H1 (cell line): ENCODE measurements around the gene MIER3. TPM values are rescaled to one million over a fixed set of nuclear protein-coding genes. Genes with fewer than 3 reads are reported as not detected.

ENCODE experiments used
- CTCF ChIA-PET: fragments of 300-600 bp; sonication (Branson Sonifier 250); formaldehyde crosslinking; loops from one replicate; lab custom pipeline; 2021; ENCODE audit not compliant: partially characterized antibody; lab: Charles Lee
- POLR2A ChIA-PET: fragments of 300-600 bp; sonication (Branson Sonifier 250); formaldehyde crosslinking; loops from one replicate; lab custom pipeline; 2021; ENCODE audit warnings: inconsistent platforms; ENCODE audit not compliant: partially characterized antibody; lab: Charles Lee
- DNase-seq, 2 experiments: peaks; one replicate each; pipeline versions ENCODE4 v3.0.0 to v3.0.0-alpha.2; 2010 to 2022; ENCODE audit warnings: low spot score in 2 of 2, low read depth in 1 of 2, mixed read lengths in 1 of 2
- FAIRE-seq: peaks from 2 replicates; lab custom pipeline; 2011; peaks lifted over from hg19 to GRCh38; lab: Jason Lieb, UNC
- H2AFZ ChIP-seq: 2 replicates; pipeline ENCODE4 v1.8.1; 2012; ENCODE audit warnings: low read length, inconsistent platforms
- H2AK5ac ChIP-seq: 2 replicates; pipeline ENCODE4 v1.6.1; 2013; ENCODE audit warnings: low read depth, low read length
- H2BK120ac ChIP-seq: replicated peaks from 2 replicates; pipeline ENCODE3; 2013; ENCODE audit warnings: low read depth, low read length, inconsistent platforms
- H2BK12ac ChIP-seq: 2 replicates; pipeline ENCODE4 v1.6.1; 2013; ENCODE audit warnings: low read depth, low read length
- H2BK15ac ChIP-seq: 2 replicates; pipeline ENCODE4 v1.6.1; 2013; ENCODE audit warnings: low read length
- H2BK20ac ChIP-seq: 2 replicates; pipeline ENCODE4 v1.6.1; 2013; ENCODE audit warnings: low read length
- H2BK5ac ChIP-seq: 2 replicates; pipeline ENCODE4 v1.6.1; 2013; ENCODE audit warnings: low read depth, low read length
- H3K14ac ChIP-seq: 2 replicates; pipeline ENCODE4 v1.6.1; 2013; ENCODE audit warnings: inconsistent platforms; ENCODE audit not compliant: insufficient read length
- H3K18ac ChIP-seq: 2 replicates; pipeline ENCODE4 v1.6.1; 2013; ENCODE audit warnings: low read length; ENCODE audit errors: extremely low read depth
- H3K23ac ChIP-seq: 2 replicates; pipeline ENCODE4 v1.6.1; 2013; ENCODE audit warnings: inconsistent platforms; ENCODE audit not compliant: insufficient read length
- H3K23me2 ChIP-seq: 2 replicates; pipeline ENCODE4 v1.6.1; 2013; ENCODE audit warnings: low read depth, low read length
- H3K27ac ChIP-seq: 2 replicates; pipeline ENCODE4 v1.6.1; 2011; ENCODE audit warnings: low read depth, low read length, inconsistent platforms
- H3K27me3 ChIP-seq, 4 experiments: replicated peaks in 1 of 4; 1 replicate in 1 of 4; 2 replicates in 3 of 4; pipeline versions ENCODE4 v1.6.1 to v1.8.1; 2011 to 2013; ENCODE audit warnings: low read length in 3 of 4, mild to moderate bottlenecking in 3 of 4, inconsistent platforms in 2 of 4, mixed read lengths in 2 of 4, moderate library complexity in 1 of 4; ENCODE audit not compliant: control insufficient read depth in 3 of 4, insufficient read depth in 3 of 4; ENCODE audit errors: extremely low read depth in 1 of 4
- H3K36me3 ChIP-seq, 4 experiments: 2 replicates each; pipeline versions ENCODE4 v1.6.1 to v1.8.1; 2011 to 2013; ENCODE audit warnings: mild to moderate bottlenecking in 4 of 4, low read length in 3 of 4, moderate library complexity in 2 of 4, control low read depth in 1 of 4, inconsistent platforms in 1 of 4; ENCODE audit not compliant: insufficient read depth in 4 of 4, control insufficient read depth in 2 of 4
- H3K4ac ChIP-seq: replicated peaks from 2 replicates; pipeline ENCODE3; 2013; ENCODE audit warnings: low read length, low read depth, mixed read lengths, inconsistent platforms; ENCODE audit not compliant: insufficient read length
- H3K4me1 ChIP-seq, 4 experiments: replicated peaks in 1 of 4; 1 replicate in 1 of 4; 2 replicates in 3 of 4; pipeline versions ENCODE4 v1.6.1 to v1.8.1; 2011 to 2013; ENCODE audit warnings: low read length in 3 of 4, inconsistent platforms in 2 of 4, mixed read lengths in 1 of 4; ENCODE audit not compliant: insufficient read depth in 4 of 4, control insufficient read depth in 3 of 4
- H3K4me2 ChIP-seq, 2 experiments: 2 replicates each; pipeline versions ENCODE4 v1.6.1 to v1.8.1; 2011 to 2013; ENCODE audit warnings: low read depth in 2 of 2, low read length in 2 of 2, control low read depth in 1 of 2, inconsistent platforms in 1 of 2, mild to moderate bottlenecking in 1 of 2; ENCODE audit not compliant: insufficient read depth in 1 of 2
- H3K4me3 ChIP-seq, 4 experiments: fragments of 200-600, 300-600 bp in 1 of 4; sonication (generic), shearing (Covaris generic), sonication (Bioruptor Twin) in 1 of 4; 2 replicates each; pipeline versions ENCODE4 v1.5.1 to v1.8.1; 2011 to 2016; ENCODE audit warnings: low read length in 4 of 4, low read depth in 3 of 4, control low read depth in 2 of 4, inconsistent platforms in 2 of 4, mild to moderate bottlenecking in 2 of 4, mixed read lengths in 1 of 4, moderate library complexity in 1 of 4; ENCODE audit not compliant: insufficient read depth in 2 of 4; ENCODE audit errors: extremely low read depth in 1 of 4
- H3K56ac ChIP-seq: replicated peaks from 2 replicates; pipeline ENCODE3; 2013; ENCODE audit warnings: low read depth, mild to moderate bottlenecking, mixed read lengths, low read length, inconsistent platforms; ENCODE audit not compliant: insufficient read length
- H3K79me1 ChIP-seq: 2 replicates; pipeline ENCODE4 v1.6.1; 2013; ENCODE audit warnings: low read depth, low read length, control low read depth
- H3K79me2 ChIP-seq, 2 experiments: 2 replicates each; pipeline versions ENCODE4 v1.6.1 to v1.8.1; 2012 to 2013; ENCODE audit warnings: low read length in 2 of 2, mild to moderate bottlenecking in 2 of 2, inconsistent platforms in 1 of 2; ENCODE audit not compliant: insufficient read depth in 2 of 2, control insufficient read depth in 1 of 2
- H3K9ac ChIP-seq, 4 experiments: replicated peaks in 1 of 4; 1 replicate in 1 of 4; 2 replicates in 3 of 4; pipeline versions ENCODE4 v1.6.1 to v1.8.1; 2011 to 2013; ENCODE audit warnings: low read depth in 3 of 4, low read length in 3 of 4, control low read depth in 2 of 4, mild to moderate bottlenecking in 2 of 4, moderate library complexity in 2 of 4, inconsistent platforms in 1 of 4; ENCODE audit errors: extremely low read depth in 1 of 4
- H3K9me3 ChIP-seq, 2 experiments: 2 replicates each; pipeline versions ENCODE4 v1.6.1 to v1.8.1; 2012 to 2013; ENCODE audit warnings: mild to moderate bottlenecking in 2 of 2, moderate library complexity in 2 of 2, control low read depth in 1 of 2, inconsistent platforms in 1 of 2, low read depth in 1 of 2, low read length in 1 of 2, mixed read lengths in 1 of 2; ENCODE audit not compliant: insufficient read depth in 2 of 2
- H4K20me1 ChIP-seq, 2 experiments: replicated peaks in 1 of 2; 2 replicates each; pipeline versions ENCODE3 to v1.8.1; 2011 to 2013; ENCODE audit warnings: inconsistent platforms in 2 of 2, low read length in 2 of 2, mild to moderate bottlenecking in 1 of 2; ENCODE audit not compliant: insufficient read depth in 2 of 2, control insufficient read depth in 1 of 2
- H4K5ac ChIP-seq: 2 replicates; pipeline ENCODE4 v1.6.1; 2013; ENCODE audit warnings: low read length, low read depth, mixed read lengths, inconsistent platforms; ENCODE audit not compliant: insufficient read length
- H4K8ac ChIP-seq: 2 replicates; pipeline ENCODE4 v1.8.0; 2013; ENCODE audit warnings: mild to moderate bottlenecking, moderate library complexity, low read length, inconsistent platforms; ENCODE audit not compliant: insufficient read depth; ENCODE audit errors: extremely low read depth
- H4K91ac ChIP-seq: replicated peaks from 2 replicates; pipeline ENCODE3; 2013; ENCODE audit warnings: low read length, mixed read lengths, inconsistent platforms; ENCODE audit not compliant: insufficient read length
- RAD21 ChIP-seq, 2 experiments: IDR thresholded peaks in 1 of 2; conservative IDR thresholded peaks in 1 of 2; 2 replicates each; pipeline ENCODE4 v1.6.1; 2011; ENCODE audit warnings: low read depth in 2 of 2, low read length in 2 of 2, improper control_type of control experiment in 1 of 2, inconsistent platforms in 1 of 2, mild to moderate bottlenecking in 1 of 2, moderate library complexity in 1 of 2
- SAP30 ChIP-seq: fragments of 300-600 bp; sonication (generic); IDR thresholded peaks from 2 replicates; pipeline ENCODE4 v1.7.1; 2012; ENCODE audit warnings: low read length, moderate library complexity, mild to moderate bottlenecking, inconsistent platforms; ENCODE audit not compliant: insufficient read depth, insufficient replicate concordance
- SRF ChIP-seq: IDR thresholded peaks from 2 replicates; pipeline ENCODE4 v1.6.1; 2011; ENCODE audit warnings: mild to moderate bottlenecking, low read depth, low read length, moderate library complexity
- TAF1 ChIP-seq: IDR thresholded peaks from 2 replicates; pipeline ENCODE4 v1.6.1; 2011; ENCODE audit warnings: mild to moderate bottlenecking, low read depth, low read length
- TAF7 ChIP-seq: optimal IDR thresholded peaks from 2 replicates; pipeline ENCODE3; 2011; ENCODE audit warnings: low read depth, mild to moderate bottlenecking, inconsistent platforms, low read length, moderate library complexity, borderline replicate concordance
- YY1 ChIP-seq: IDR thresholded peaks from 2 replicates; pipeline ENCODE4 v1.6.1; 2011; ENCODE audit warnings: low read depth, mild to moderate bottlenecking, low read length
- WGBS, 2 experiments: shearing (Covaris generic) in 1 of 2; methylation state at CpG; one replicate each; pipeline versions ENCODE4 v1.1.6 to v1.1.7; 2013 to 2015; ENCODE audit warnings: low lambda C conversion rate in 2 of 2, mixed read lengths in 2 of 2, inconsistent platforms in 1 of 2, low coverage in 1 of 2, missing lambda C conversion rate in 1 of 2; ENCODE audit not compliant: insufficient replicate concordance in 2 of 2, insufficient coverage in 1 of 2, insufficient read length in 1 of 2; ENCODE audit errors: extremely low coverage in 1 of 2, missing lambda C conversion rate in 1 of 2; 5-methylcytosine and 5-hydroxymethylcytosine counted together
- polyA plus RNA-seq, 7 experiments: library from polyadenylated mRNA; depleted of rRNA in 3 of 7; stranded (reverse) in 5 of 7; unstranded in 2 of 7; fragments of >200 nt in 5 of 7; fragments of 200-250 nt in 2 of 7; gene quantifications; 1 replicate in 5 of 7; 2 replicates in 1 of 7; 4 replicates in 1 of 7; pipeline versions ENCODE4 v1.2.1 to v1.2.3, GENCODE V29; 2011 to 2013; ENCODE audit warnings: missing spikeins in 2 of 7, mixed read lengths in 2 of 7
- total RNA-seq: library from RNA; stranded (reverse); fragmentation: NEBNext Ultra II Directional; extraction: Animal tissue kit (Norgen Biotek cat#: 25700); gene quantifications from 2 replicates; pipeline ENCODE4 v1.2.1, GENCODE V29; 2021

The MIER3 gene
- total and polyA plus RNA-seq, 2 of the 8 experiments (the other 6 are each of a cell fraction or from before 2014, with no cell fraction given) = 9.6 to 33.3 TPM

DNA sequence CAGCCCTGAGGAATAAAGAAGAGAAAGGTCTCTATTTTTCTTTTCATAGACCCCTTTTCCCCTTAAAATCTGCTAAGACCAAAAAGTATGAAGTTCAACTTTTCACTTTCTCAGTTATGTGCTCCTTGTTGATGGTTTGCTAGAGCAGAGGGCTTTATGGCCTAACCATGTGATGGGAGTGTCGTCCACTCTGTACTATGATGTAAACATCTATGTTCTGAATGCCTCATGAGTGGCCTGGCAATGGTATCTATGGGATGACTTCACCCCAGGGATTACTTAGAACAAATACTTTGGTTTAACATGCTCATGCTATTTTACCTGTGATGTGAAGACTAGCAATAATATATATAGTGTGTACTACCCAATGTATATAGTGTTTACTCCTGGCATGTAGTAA is 43.7 kb upstream of the MIER3 start:
- CTCF ChIA-PET = interaction anchor here (1.0 to 2.3 kb wide), 12 partner anchors 8 to 141 kb away, joined by 3 to 19 read pairs (median 6); no protein-coding TSS in a partner anchor
- no peak for DNase-seq
- Histone ChIP-seq H3K9me3 (no peaks in the 10 kb centered on the region), H2BK15ac (no peak overlapping the region), H4K20me1 (no peaks in the 10 kb centered on the region), H2BK20ac (no peak overlapping the region), H2AFZ (no peak overlapping the region), H3K4me3 (no peak overlapping the region), H3K56ac (no peak overlapping the region), H2BK12ac (no peak overlapping the region), H3K4ac (no peak overlapping the region), H3K18ac (no peak overlapping the region), H3K27me3 (no peaks in the 10 kb centered on the region), H3K79me2 (no peaks in the 10 kb centered on the region), H2AK5ac (no peak overlapping the region), H4K8ac (no peak overlapping the region), H2BK5ac (no peak overlapping the region), H3K4me1 (no peaks in the 10 kb centered on the region), H4K91ac (no peak overlapping the region), H3K4me2 (no peak overlapping the region), H3K9ac (no peak overlapping the region), H3K23ac (no peak overlapping the region), H2BK120ac (no peak overlapping the region), H3K27ac (no peak overlapping the region), H3K36me3 (no peaks in the 10 kb centered on the region; a peak in 1 of 8 replicates), H3K79me1 (no peaks in the 10 kb centered on the region), H3K14ac (no peak overlapping the region), H4K5ac (no peak overlapping the region), H3K23me2 (no peaks in the 10 kb centered on the region; the same call in none of the 2 replicates)
- TF ChIP-seq YY1 (no peak), SRF (no peak), TAF1 (no peak), SAP30 (no peak), TAF7 (no peak), RAD21 (IDR thresholded peaks at IDR 0.05 in 1 of 2, conservative IDR thresholded peaks at IDR 0.05 in 1 of 2; ENCODE audit: low read depth in 2 of 2, low read length in 2 of 2) (no peak)
- POLR2A ChIA-PET = interaction anchor here (0.9 to 1.1 kb wide), 2 partner anchors 45 to 86 kb away, joined by 3 read pairs; partner anchors contain the start of gene SETD9
- no peak for FAIRE-seq
- 45% methylated on average over 1 of the region's 1 CpG; no CpG with 5 or more reads in 1 of the 2 experiments for WGBS, 2 experiments
